Measurements from ENCODE around the gene TGFBI. TPM values are rescaled to one million over a fixed set of nuclear protein-coding genes. Genes with fewer than 3 reads are reported as not detected.

The TGFBI gene
- total and polyA plus RNA-seq, 9 donors: 164 to 351 (median 213) TPM

DNA sequence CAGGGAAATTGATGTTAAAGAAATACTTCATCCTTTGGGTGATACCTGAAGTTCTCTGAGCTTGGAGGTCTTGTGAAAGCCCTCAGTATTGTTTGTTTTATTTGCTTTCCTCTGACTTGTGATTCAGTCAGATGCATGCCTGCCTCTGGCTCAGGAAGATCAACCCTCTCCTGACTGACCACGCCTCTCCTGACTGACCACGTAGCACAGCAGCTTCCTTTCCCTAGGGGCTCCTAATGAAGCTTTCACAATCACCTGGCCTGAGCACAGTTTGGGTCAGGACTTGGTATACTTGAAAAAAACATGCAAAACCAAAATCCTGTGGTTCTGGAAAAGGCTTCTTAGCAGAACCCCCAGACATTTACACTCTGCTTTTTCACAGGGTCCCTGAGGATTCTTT lies 3.8 kb downstream of the TGFBI start:
- H3K9me3 ChIP-seq (replicated peaks; ENCODE audit: control insufficient read depth, low read depth, low read length): no peaks in the 10 kb centered on the region
- no peak overlapping the region for H3K4me3 ChIP-seq (ENCODE audit: low read length)
- WGBS (ENCODE audit: insufficient coverage): 42% methylated on average over 2 of the region's 2 CpGs
- peaks cover 81% of the 10 kb centered on the region for H3K4me1 ChIP-seq (ENCODE audit: control insufficient read depth, insufficient read depth, low read length)
- no peak for DNase-seq
- no peak overlapping the region for H3K27ac ChIP-seq (ENCODE audit: low read length)
- H3K27me3 ChIP-seq (ENCODE audit: control insufficient read depth, insufficient read depth, low read length): peaks cover 6% of the 10 kb centered on the region
- peaks cover 10% of the 10 kb centered on the region for H3K36me3 ChIP-seq (ENCODE audit: control insufficient read depth, insufficient read depth, low read length)

DNA sequence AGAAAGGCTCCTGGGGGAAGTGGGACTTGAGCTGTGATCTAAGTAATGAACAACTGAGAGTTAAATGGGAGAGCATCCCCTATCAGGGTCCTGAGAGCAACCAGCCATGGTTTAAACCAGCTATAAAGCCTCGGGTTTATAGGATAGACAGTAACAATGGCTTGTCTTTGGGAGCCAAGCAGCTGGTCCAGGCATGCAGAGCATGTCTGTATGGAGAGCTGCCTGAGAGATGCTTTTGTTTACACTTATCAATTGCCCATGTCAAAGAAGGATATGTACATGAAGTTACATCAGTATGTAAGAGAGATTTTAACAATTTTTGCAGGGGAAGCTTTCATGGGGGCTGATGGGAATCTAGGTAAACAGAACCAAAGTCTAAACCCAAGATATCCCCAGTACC lies 4.4 kb downstream of the TGFBI start:
- Histone ChIP-seq H3K27ac (ENCODE audit: low read length) (no peak overlapping the region), H3K4me1 (ENCODE audit: control insufficient read depth, insufficient read depth, low read length) (peaks cover 81% of the 10 kb centered on the region), H3K36me3 (ENCODE audit: control insufficient read depth, insufficient read depth, low read length) (peaks cover 10% of the 10 kb centered on the region), H3K9me3 (replicated peaks; ENCODE audit: control insufficient read depth, low read depth, low read length) (no peaks in the 10 kb centered on the region), H3K4me3 (ENCODE audit: low read length) (no peak overlapping the region), H3K27me3 (ENCODE audit: control insufficient read depth, insufficient read depth, low read length) (peaks cover 6% of the 10 kb centered on the region)
- no CpG with 5 or more reads among the region's 1 CpG for WGBS (ENCODE audit: insufficient coverage)
- no peak for DNase-seq

DNA sequence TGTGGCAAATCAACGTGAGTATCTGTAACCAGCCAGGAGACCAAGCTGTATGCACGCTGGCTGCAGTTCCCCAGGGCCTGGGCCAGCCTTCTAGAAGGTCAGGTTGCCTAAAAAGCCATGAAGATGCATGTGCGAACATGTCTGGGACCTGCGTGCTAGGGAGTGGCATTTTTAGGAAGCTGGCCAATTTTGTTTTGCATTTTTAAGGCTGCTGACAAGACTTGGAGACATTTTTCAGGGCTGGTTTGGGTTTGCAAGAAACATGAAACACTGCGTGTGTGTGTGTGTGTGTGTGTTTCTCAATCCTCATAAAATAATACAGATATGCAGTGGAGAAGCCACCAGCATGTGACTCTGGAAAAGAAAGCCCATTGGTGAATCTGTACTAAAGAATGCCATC lies 5.1 kb downstream of the TGFBI start:
- DNase-seq: no peak
- H3K9me3 ChIP-seq (replicated peaks; ENCODE audit: control insufficient read depth, low read depth, low read length): peaks cover 3% of the 10 kb centered on the region
- H3K4me3 ChIP-seq (ENCODE audit: low read length): no peak overlapping the region
- no peak overlapping the region for H3K27ac ChIP-seq (ENCODE audit: low read length)
- H3K4me1 ChIP-seq (ENCODE audit: control insufficient read depth, insufficient read depth, low read length): peaks cover 76% of the 10 kb centered on the region
- WGBS (ENCODE audit: insufficient coverage): 64% methylated on average over 4 of the region's 5 CpGs
- H3K36me3 ChIP-seq (ENCODE audit: control insufficient read depth, insufficient read depth, low read length): peaks cover 10% of the 10 kb centered on the region
- H3K27me3 ChIP-seq (ENCODE audit: control insufficient read depth, insufficient read depth, low read length): peaks cover 6% of the 10 kb centered on the region

DNA sequence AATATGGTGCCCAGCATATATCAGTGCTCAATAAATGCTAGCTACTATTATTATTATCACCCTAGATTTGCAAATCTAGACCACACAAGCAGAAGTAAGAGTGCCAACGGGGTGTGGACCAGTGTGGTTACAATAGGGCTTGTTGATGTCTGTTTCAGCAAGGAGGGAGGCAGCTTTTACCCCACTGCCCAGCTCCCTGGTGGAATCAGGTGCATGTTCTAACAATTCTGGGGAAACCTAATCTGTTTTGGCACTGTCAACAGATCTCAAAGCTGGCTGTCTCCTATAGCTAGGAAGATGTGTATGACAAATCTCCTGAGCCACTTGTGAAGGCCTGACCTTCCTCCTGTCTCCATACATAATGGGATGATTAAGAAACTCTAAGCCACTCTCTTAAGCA lies 5.7 kb downstream of the TGFBI start:
- Histone ChIP-seq H3K4me1 (ENCODE audit: control insufficient read depth, insufficient read depth, low read length) (peaks cover 71% of the 10 kb centered on the region), H3K36me3 (ENCODE audit: control insufficient read depth, insufficient read depth, low read length) (peaks cover 15% of the 10 kb centered on the region)

DNA sequence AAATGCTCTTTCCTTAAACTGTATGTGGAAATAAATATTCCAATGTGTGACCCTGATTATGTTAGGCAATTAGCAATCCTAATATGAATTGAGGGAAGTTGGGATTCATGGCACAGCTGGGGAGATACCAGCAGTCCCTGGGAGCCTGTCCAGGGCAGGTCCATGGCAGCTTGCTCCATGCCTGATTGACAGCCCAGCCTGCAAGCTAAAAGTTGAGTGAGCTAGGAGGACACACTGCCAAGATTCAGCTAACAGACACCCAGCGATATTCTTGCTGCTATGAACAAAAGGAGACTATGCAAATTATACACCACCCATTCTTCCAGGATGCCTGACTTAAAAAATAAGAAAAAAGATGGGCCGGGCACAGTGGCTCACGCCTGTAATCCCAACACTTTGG lies 6.2 kb downstream of the TGFBI start:
- peaks cover 3% of the 10 kb centered on the region for H3K9me3 ChIP-seq (replicated peaks; ENCODE audit: control insufficient read depth, low read depth, low read length)
- no peak overlapping the region for H3K27ac ChIP-seq (ENCODE audit: low read length)
- H3K27me3 ChIP-seq (ENCODE audit: control insufficient read depth, insufficient read depth, low read length): no peaks in the 10 kb centered on the region
- WGBS (ENCODE audit: insufficient coverage): 95% methylated on average over 2 of the region's 3 CpGs
- peak; percentile 89 for DNase-seq
- H3K36me3 ChIP-seq (ENCODE audit: control insufficient read depth, insufficient read depth, low read length): peaks cover 17% of the 10 kb centered on the region
- no peak overlapping the region for H3K4me3 ChIP-seq (ENCODE audit: low read length)
- H3K4me1 ChIP-seq (ENCODE audit: control insufficient read depth, insufficient read depth, low read length): peaks cover 71% of the 10 kb centered on the region

More for the DNA sequence above, 5.7 kb downstream of the TGFBI start:
- Histone ChIP-seq H3K27ac (ENCODE audit: low read length) (no peak overlapping the region), H3K9me3 (replicated peaks; ENCODE audit: control insufficient read depth, low read depth, low read length) (peaks cover 3% of the 10 kb centered on the region), H3K4me3 (ENCODE audit: low read length) (no peak overlapping the region), H3K27me3 (ENCODE audit: control insufficient read depth, insufficient read depth, low read length) (peaks cover 2% of the 10 kb centered on the region)
- 50% methylated on average over 1 of the region's 1 CpG for WGBS (ENCODE audit: insufficient coverage)
- DNase-seq: no peak

DNA sequence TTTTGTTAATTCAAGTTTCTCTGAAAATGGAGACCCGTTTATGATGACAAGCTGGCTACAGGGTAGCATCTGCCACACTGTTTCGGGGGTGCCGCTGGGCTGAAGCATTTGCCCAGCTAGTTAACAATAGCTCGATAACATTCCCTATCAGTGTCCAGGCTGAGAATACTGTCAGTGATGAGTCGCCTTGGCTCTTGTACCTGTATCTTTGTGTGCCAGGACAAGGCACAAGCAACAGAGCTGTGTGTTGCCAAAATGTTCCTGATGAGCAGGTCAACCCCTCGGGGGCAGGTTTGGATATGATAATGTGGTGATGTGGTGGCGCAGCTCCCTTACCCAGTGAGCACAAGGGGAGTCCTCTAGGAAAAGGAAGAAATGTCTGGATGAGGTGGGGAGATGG lies 7.0 kb downstream of the TGFBI start:
- Histone ChIP-seq H3K27me3 (ENCODE audit: control insufficient read depth, insufficient read depth, low read length) (no peaks in the 10 kb centered on the region), H3K36me3 (ENCODE audit: control insufficient read depth, insufficient read depth, low read length) (peaks cover 21% of the 10 kb centered on the region), H3K4me1 (ENCODE audit: control insufficient read depth, insufficient read depth, low read length) (peaks cover 70% of the 10 kb centered on the region), H3K9me3 (replicated peaks; ENCODE audit: control insufficient read depth, low read depth, low read length) (peaks cover 3% of the 10 kb centered on the region), H3K27ac (ENCODE audit: low read length) (no peak overlapping the region), H3K4me3 (ENCODE audit: low read length) (no peak overlapping the region)
- DNase-seq: no peak
- 95% methylated on average over 7 of the region's 7 CpGs for WGBS (ENCODE audit: insufficient coverage)

DNA sequence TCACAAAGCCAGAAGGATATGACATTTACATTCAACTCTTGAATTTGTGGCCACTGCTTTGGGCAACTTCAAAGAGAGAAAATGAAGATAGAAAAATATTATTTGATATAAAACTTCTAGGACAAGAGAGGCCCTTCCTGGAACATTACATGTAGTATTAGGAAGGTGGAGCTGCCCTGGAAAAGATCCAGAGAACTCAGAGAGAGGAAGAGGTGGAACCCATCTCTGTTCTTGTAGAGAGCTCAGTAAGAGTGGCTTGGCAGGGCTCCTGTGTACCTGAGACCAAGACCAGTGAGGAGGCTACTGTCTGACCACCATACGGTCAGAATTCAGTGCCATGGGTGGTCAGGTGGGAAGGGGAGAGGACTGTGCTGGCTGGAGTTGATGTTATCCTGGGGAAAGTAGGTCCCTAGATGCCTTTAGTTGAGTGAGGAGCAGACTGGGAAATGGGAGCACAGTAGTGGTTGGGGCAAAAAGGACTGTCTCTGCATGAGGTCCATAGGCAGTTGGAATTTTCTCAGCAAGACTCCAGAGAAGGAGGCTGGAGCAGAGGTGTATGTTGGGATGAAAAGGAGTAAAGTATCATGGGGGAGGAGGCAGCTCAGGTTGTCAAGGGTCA lies 7.6 kb downstream of the TGFBI start:
- peaks cover 69% of the 10 kb centered on the region for H3K4me1 ChIP-seq (ENCODE audit: control insufficient read depth, insufficient read depth, low read length)
- H3K27me3 ChIP-seq (ENCODE audit: control insufficient read depth, insufficient read depth, low read length): no peaks in the 10 kb centered on the region
- WGBS (ENCODE audit: insufficient coverage): 83% methylated on average over 1 of the region's 1 CpG
- peak overlapping the region; percentile 77 for H3K27ac ChIP-seq (ENCODE audit: low read length)
- H3K36me3 ChIP-seq (ENCODE audit: control insufficient read depth, insufficient read depth, low read length): peaks cover 24% of the 10 kb centered on the region
- H3K4me3 ChIP-seq (ENCODE audit: low read length): no peak overlapping the region
- peaks cover 3% of the 10 kb centered on the region for H3K9me3 ChIP-seq (replicated peaks; ENCODE audit: control insufficient read depth, low read depth, low read length)
- no peak for DNase-seq

DNA sequence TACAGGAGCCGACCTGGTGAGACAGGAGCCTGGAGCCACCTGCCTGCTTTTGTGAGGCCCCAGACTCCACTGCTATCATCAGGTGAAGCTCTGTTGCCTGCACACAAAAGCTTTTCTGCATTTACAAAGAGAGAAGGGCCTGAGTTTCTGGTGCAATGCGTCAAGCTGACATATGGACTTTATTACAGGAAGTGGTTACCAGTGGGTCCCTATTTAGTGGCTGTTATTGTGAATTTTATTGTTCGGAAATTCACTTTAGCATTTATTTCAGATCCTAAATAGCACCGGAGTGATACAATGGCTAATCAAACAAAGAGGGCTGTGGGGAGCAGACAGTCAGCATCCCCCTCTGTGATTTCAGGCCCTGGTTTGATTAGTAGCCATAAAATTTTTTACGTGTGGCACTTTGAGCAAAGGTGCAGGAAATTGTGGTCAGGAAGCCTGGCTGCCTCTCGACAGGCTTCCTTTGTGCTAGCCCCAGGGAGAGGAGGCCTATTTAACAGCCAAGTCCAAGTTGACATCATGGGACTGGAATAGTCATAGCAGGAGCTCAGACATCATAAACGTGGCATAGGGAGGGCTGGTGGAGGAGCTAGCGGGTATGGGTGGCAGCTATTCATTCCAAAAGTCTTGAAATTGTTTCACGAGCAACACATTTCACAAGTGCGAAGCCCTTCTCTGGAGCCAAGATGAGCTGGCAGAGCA lies 8.4 kb downstream of the TGFBI start:
- peaks cover 65% of the 10 kb centered on the region for H3K4me1 ChIP-seq (ENCODE audit: control insufficient read depth, insufficient read depth, low read length)
- WGBS (ENCODE audit: insufficient coverage): 42% methylated on average over 6 of the region's 10 CpGs

DNA sequence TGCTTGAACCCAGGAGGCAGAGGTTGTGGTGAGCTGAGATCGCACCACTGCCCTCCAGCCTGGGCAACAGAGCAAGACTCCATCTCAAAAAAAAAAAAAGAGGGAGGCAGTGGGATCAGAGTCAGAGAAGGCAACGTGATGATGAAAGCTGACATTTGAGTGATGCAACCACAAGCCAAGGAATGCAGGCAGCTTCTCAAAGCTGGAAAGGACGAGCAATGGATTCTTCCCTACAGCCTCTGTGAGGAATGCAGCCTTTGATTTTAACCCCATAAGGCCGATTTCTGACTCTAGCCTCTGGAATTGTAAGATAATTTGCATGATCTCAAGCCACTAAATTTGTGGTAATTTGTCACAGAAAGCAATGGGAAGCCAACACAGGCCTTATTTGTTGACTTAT lies 9.8 kb downstream of the TGFBI start:
- H3K27me3 ChIP-seq (ENCODE audit: control insufficient read depth, insufficient read depth, low read length): no peaks in the 10 kb centered on the region
- no peak overlapping the region for H3K27ac ChIP-seq (ENCODE audit: low read length)
- peaks cover 60% of the 10 kb centered on the region for H3K4me1 ChIP-seq (ENCODE audit: control insufficient read depth, insufficient read depth, low read length)
- H3K9me3 ChIP-seq (replicated peaks; ENCODE audit: control insufficient read depth, low read depth, low read length): peaks cover 3% of the 10 kb centered on the region
- no peak overlapping the region for H3K4me3 ChIP-seq (ENCODE audit: low read length)
- H3K36me3 ChIP-seq (ENCODE audit: control insufficient read depth, insufficient read depth, low read length): peaks cover 22% of the 10 kb centered on the region
- WGBS (ENCODE audit: insufficient coverage): 71% methylated on average over 1 of the region's 4 CpGs
- DNase-seq: no peak

More for the DNA sequence above, 8.4 kb downstream of the TGFBI start:
- Histone ChIP-seq H3K27ac (ENCODE audit: low read length) (peak overlapping the region; percentile 77), H3K4me3 (ENCODE audit: low read length) (no peak overlapping the region), H3K36me3 (ENCODE audit: control insufficient read depth, insufficient read depth, low read length) (peaks cover 24% of the 10 kb centered on the region), H3K9me3 (replicated peaks; ENCODE audit: control insufficient read depth, low read depth, low read length) (peaks cover 3% of the 10 kb centered on the region), H3K27me3 (ENCODE audit: control insufficient read depth, insufficient read depth, low read length) (no peaks in the 10 kb centered on the region)
- peak; percentile 84 for DNase-seq

DNA sequence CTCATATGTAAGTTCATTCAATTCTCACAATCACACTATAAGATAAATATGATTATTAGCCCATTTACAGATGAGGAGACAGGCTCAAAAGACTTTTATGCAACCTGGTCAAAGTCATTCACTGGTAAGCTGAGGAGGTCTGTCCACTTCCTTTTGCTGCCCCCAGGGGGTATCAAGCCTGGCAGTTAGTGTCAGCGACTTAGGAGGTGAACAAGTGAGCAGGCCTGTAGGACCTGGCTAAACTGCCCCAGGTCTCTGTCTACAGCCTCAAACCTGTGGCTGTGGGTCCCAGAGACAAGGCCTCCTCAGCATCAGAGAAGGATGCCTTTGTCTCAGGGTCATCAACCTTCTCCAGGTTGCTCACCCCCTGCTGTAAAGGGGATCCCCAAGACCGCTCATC lies 10.4 kb downstream of the TGFBI start:
- DNase-seq: no peak
- H3K36me3 ChIP-seq (ENCODE audit: control insufficient read depth, insufficient read depth, low read length): peaks cover 27% of the 10 kb centered on the region
- no peak overlapping the region for H3K4me3 ChIP-seq (ENCODE audit: low read length)
- no peak overlapping the region for H3K27ac ChIP-seq (ENCODE audit: low read length)
- 100% methylated on average over 1 of the region's 2 CpGs for WGBS (ENCODE audit: insufficient coverage)
- H3K4me1 ChIP-seq (ENCODE audit: control insufficient read depth, insufficient read depth, low read length): peaks cover 58% of the 10 kb centered on the region
- peaks cover 3% of the 10 kb centered on the region for H3K9me3 ChIP-seq (replicated peaks; ENCODE audit: control insufficient read depth, low read depth, low read length)
- H3K27me3 ChIP-seq (ENCODE audit: control insufficient read depth, insufficient read depth, low read length): no peaks in the 10 kb centered on the region
